Measurements from ENCODE around the gene RALGAPA1.

GRCh38 chr14:35695647-35696046 is 113.4 kb downstream of the RALGAPA1 start:
- TF ChIP-seq, protein P1, sequence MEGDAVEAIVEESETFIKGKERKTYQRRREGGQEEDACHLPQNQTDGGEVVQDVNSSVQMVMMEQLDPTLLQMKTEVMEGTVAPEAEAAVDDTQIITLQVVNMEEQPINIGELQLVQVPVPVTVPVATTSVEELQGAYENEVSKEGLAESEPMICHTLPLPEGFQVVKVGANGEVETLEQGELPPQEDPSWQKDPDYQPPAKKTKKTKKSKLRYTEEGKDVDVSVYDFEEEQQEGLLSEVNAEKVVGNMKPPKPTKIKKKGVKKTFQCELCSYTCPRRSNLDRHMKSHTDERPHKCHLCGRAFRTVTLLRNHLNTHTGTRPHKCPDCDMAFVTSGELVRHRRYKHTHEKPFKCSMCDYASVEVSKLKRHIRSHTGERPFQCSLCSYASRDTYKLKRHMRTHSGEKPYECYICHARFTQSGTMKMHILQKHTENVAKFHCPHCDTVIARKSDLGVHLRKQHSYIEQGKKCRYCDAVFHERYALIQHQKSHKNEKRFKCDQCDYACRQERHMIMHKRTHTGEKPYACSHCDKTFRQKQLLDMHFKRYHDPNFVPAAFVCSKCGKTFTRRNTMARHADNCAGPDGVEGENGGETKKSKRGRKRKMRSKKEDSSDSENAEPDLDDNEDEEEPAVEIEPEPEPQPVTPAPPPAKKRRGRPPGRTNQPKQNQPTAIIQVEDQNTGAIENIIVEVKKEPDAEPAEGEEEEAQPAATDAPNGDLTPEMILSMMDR (IDR thresholded peaks at IDR 0.05; ENCODE audit: low read depth, low read length, poor library complexity, severe bottlenecking), result no peak
- TF ChIP-seq EZH2phosphoT487 (IDR thresholded peaks at IDR 0.05; ENCODE audit: borderline replicate concordance, low read length), result no peak

Data from DOHH2 (cell line).